H1 (cell line): ENCODE results near the gene RERGL. TPM values are rescaled to one million over a fixed set of nuclear protein-coding genes. Genes with fewer than 3 reads are reported as not detected.

ENCODE experiments used
- CTCF ChIA-PET: fragments of 300-600 bp; sonication (Branson Sonifier 250); formaldehyde crosslinking; loops from one replicate; lab custom pipeline; 2021; ENCODE audit not compliant: partially characterized antibody; lab: Charles Lee
- POLR2A ChIA-PET: fragments of 300-600 bp; sonication (Branson Sonifier 250); formaldehyde crosslinking; loops from one replicate; lab custom pipeline; 2021; ENCODE audit warnings: inconsistent platforms; ENCODE audit not compliant: partially characterized antibody; lab: Charles Lee
- DNase-seq, 2 experiments: peaks; one replicate each; pipeline versions ENCODE4 v3.0.0 to v3.0.0-alpha.2; 2010 to 2022; ENCODE audit warnings: low spot score in 2 of 2, low read depth in 1 of 2, mixed read lengths in 1 of 2
- FAIRE-seq: peaks from 2 replicates; lab custom pipeline; 2011; peaks lifted over from hg19 to GRCh38; lab: Jason Lieb, UNC
- H2AFZ ChIP-seq: 2 replicates; pipeline ENCODE4 v1.8.1; 2012; ENCODE audit warnings: low read length, inconsistent platforms
- H2AK5ac ChIP-seq: 2 replicates; pipeline ENCODE4 v1.6.1; 2013; ENCODE audit warnings: low read depth, low read length
- H2BK120ac ChIP-seq: replicated peaks from 2 replicates; pipeline ENCODE3; 2013; ENCODE audit warnings: low read depth, low read length, inconsistent platforms
- H2BK12ac ChIP-seq: 2 replicates; pipeline ENCODE4 v1.6.1; 2013; ENCODE audit warnings: low read depth, low read length
- H2BK15ac ChIP-seq: 2 replicates; pipeline ENCODE4 v1.6.1; 2013; ENCODE audit warnings: low read length
- H2BK20ac ChIP-seq: 2 replicates; pipeline ENCODE4 v1.6.1; 2013; ENCODE audit warnings: low read length
- H2BK5ac ChIP-seq: 2 replicates; pipeline ENCODE4 v1.6.1; 2013; ENCODE audit warnings: low read depth, low read length
- H3K14ac ChIP-seq: 2 replicates; pipeline ENCODE4 v1.6.1; 2013; ENCODE audit warnings: inconsistent platforms; ENCODE audit not compliant: insufficient read length
- H3K18ac ChIP-seq: 2 replicates; pipeline ENCODE4 v1.6.1; 2013; ENCODE audit warnings: low read length; ENCODE audit errors: extremely low read depth
- H3K23ac ChIP-seq: 2 replicates; pipeline ENCODE4 v1.6.1; 2013; ENCODE audit warnings: inconsistent platforms; ENCODE audit not compliant: insufficient read length
- H3K23me2 ChIP-seq: 2 replicates; pipeline ENCODE4 v1.6.1; 2013; ENCODE audit warnings: low read depth, low read length
- H3K27ac ChIP-seq: 2 replicates; pipeline ENCODE4 v1.6.1; 2011; ENCODE audit warnings: low read depth, low read length, inconsistent platforms
- H3K27me3 ChIP-seq, 4 experiments: replicated peaks in 1 of 4; 1 replicate in 1 of 4; 2 replicates in 3 of 4; pipeline versions ENCODE4 v1.6.1 to v1.8.1; 2011 to 2013; ENCODE audit warnings: low read length in 3 of 4, mild to moderate bottlenecking in 3 of 4, inconsistent platforms in 2 of 4, mixed read lengths in 2 of 4, moderate library complexity in 1 of 4; ENCODE audit not compliant: control insufficient read depth in 3 of 4, insufficient read depth in 3 of 4; ENCODE audit errors: extremely low read depth in 1 of 4
- H3K36me3 ChIP-seq, 4 experiments: 2 replicates each; pipeline versions ENCODE4 v1.6.1 to v1.8.1; 2011 to 2013; ENCODE audit warnings: mild to moderate bottlenecking in 4 of 4, low read length in 3 of 4, moderate library complexity in 2 of 4, control low read depth in 1 of 4, inconsistent platforms in 1 of 4; ENCODE audit not compliant: insufficient read depth in 4 of 4, control insufficient read depth in 2 of 4
- H3K4ac ChIP-seq: replicated peaks from 2 replicates; pipeline ENCODE3; 2013; ENCODE audit warnings: low read length, low read depth, mixed read lengths, inconsistent platforms; ENCODE audit not compliant: insufficient read length
- H3K4me1 ChIP-seq, 4 experiments: replicated peaks in 1 of 4; 1 replicate in 1 of 4; 2 replicates in 3 of 4; pipeline versions ENCODE4 v1.6.1 to v1.8.1; 2011 to 2013; ENCODE audit warnings: low read length in 3 of 4, inconsistent platforms in 2 of 4, mixed read lengths in 1 of 4; ENCODE audit not compliant: insufficient read depth in 4 of 4, control insufficient read depth in 3 of 4
- H3K4me2 ChIP-seq, 2 experiments: 2 replicates each; pipeline versions ENCODE4 v1.6.1 to v1.8.1; 2011 to 2013; ENCODE audit warnings: low read depth in 2 of 2, low read length in 2 of 2, control low read depth in 1 of 2, inconsistent platforms in 1 of 2, mild to moderate bottlenecking in 1 of 2; ENCODE audit not compliant: insufficient read depth in 1 of 2
- H3K4me3 ChIP-seq, 4 experiments: fragments of 200-600, 300-600 bp in 1 of 4; sonication (generic), shearing (Covaris generic), sonication (Bioruptor Twin) in 1 of 4; 2 replicates each; pipeline versions ENCODE4 v1.5.1 to v1.8.1; 2011 to 2016; ENCODE audit warnings: low read length in 4 of 4, low read depth in 3 of 4, control low read depth in 2 of 4, inconsistent platforms in 2 of 4, mild to moderate bottlenecking in 2 of 4, mixed read lengths in 1 of 4, moderate library complexity in 1 of 4; ENCODE audit not compliant: insufficient read depth in 2 of 4; ENCODE audit errors: extremely low read depth in 1 of 4
- H3K56ac ChIP-seq: replicated peaks from 2 replicates; pipeline ENCODE3; 2013; ENCODE audit warnings: low read depth, mild to moderate bottlenecking, mixed read lengths, low read length, inconsistent platforms; ENCODE audit not compliant: insufficient read length
- H3K79me1 ChIP-seq: 2 replicates; pipeline ENCODE4 v1.6.1; 2013; ENCODE audit warnings: low read depth, low read length, control low read depth
- H3K79me2 ChIP-seq, 2 experiments: 2 replicates each; pipeline versions ENCODE4 v1.6.1 to v1.8.1; 2012 to 2013; ENCODE audit warnings: low read length in 2 of 2, mild to moderate bottlenecking in 2 of 2, inconsistent platforms in 1 of 2; ENCODE audit not compliant: insufficient read depth in 2 of 2, control insufficient read depth in 1 of 2
- H3K9ac ChIP-seq, 4 experiments: replicated peaks in 1 of 4; 1 replicate in 1 of 4; 2 replicates in 3 of 4; pipeline versions ENCODE4 v1.6.1 to v1.8.1; 2011 to 2013; ENCODE audit warnings: low read depth in 3 of 4, low read length in 3 of 4, control low read depth in 2 of 4, mild to moderate bottlenecking in 2 of 4, moderate library complexity in 2 of 4, inconsistent platforms in 1 of 4; ENCODE audit errors: extremely low read depth in 1 of 4
- H3K9me3 ChIP-seq, 2 experiments: 2 replicates each; pipeline versions ENCODE4 v1.6.1 to v1.8.1; 2012 to 2013; ENCODE audit warnings: mild to moderate bottlenecking in 2 of 2, moderate library complexity in 2 of 2, control low read depth in 1 of 2, inconsistent platforms in 1 of 2, low read depth in 1 of 2, low read length in 1 of 2, mixed read lengths in 1 of 2; ENCODE audit not compliant: insufficient read depth in 2 of 2
- H4K20me1 ChIP-seq, 2 experiments: replicated peaks in 1 of 2; 2 replicates each; pipeline versions ENCODE3 to v1.8.1; 2011 to 2013; ENCODE audit warnings: inconsistent platforms in 2 of 2, low read length in 2 of 2, mild to moderate bottlenecking in 1 of 2; ENCODE audit not compliant: insufficient read depth in 2 of 2, control insufficient read depth in 1 of 2
- H4K5ac ChIP-seq: 2 replicates; pipeline ENCODE4 v1.6.1; 2013; ENCODE audit warnings: low read length, low read depth, mixed read lengths, inconsistent platforms; ENCODE audit not compliant: insufficient read length
- H4K8ac ChIP-seq: 2 replicates; pipeline ENCODE4 v1.8.0; 2013; ENCODE audit warnings: mild to moderate bottlenecking, moderate library complexity, low read length, inconsistent platforms; ENCODE audit not compliant: insufficient read depth; ENCODE audit errors: extremely low read depth
- H4K91ac ChIP-seq: replicated peaks from 2 replicates; pipeline ENCODE3; 2013; ENCODE audit warnings: low read length, mixed read lengths, inconsistent platforms; ENCODE audit not compliant: insufficient read length
- JUND ChIP-seq: IDR thresholded peaks from 2 replicates; pipeline ENCODE4 v1.6.1; 2011; ENCODE audit warnings: mild to moderate bottlenecking, improper control_type of control experiment, low read length
- RAD21 ChIP-seq, 2 experiments: IDR thresholded peaks in 1 of 2; conservative IDR thresholded peaks in 1 of 2; 2 replicates each; pipeline ENCODE4 v1.6.1; 2011; ENCODE audit warnings: low read depth in 2 of 2, low read length in 2 of 2, improper control_type of control experiment in 1 of 2, inconsistent platforms in 1 of 2, mild to moderate bottlenecking in 1 of 2, moderate library complexity in 1 of 2
- SIN3A ChIP-seq, 2 experiments: IDR thresholded peaks in 1 of 2; conservative IDR thresholded peaks in 1 of 2; 2 replicates each; pipeline ENCODE4 v1.6.1; 2011 to 2012; ENCODE audit warnings: low read length in 2 of 2, improper control_type of control experiment in 1 of 2, low read depth in 1 of 2, mild to moderate bottlenecking in 1 of 2
- SP2 ChIP-seq: IDR thresholded peaks from 2 replicates; pipeline ENCODE4 v1.6.1; 2012; ENCODE audit warnings: mild to moderate bottlenecking, low read length, inconsistent platforms
- SP4 ChIP-seq: IDR thresholded peaks from 2 replicates; pipeline ENCODE4 v1.6.1; 2012; ENCODE audit warnings: low read length, inconsistent platforms
- TEAD4 ChIP-seq: IDR thresholded peaks from 2 replicates; pipeline ENCODE4 v1.6.1; 2012; ENCODE audit warnings: low read depth, low read length, inconsistent platforms, mixed read lengths
- WGBS, 2 experiments: shearing (Covaris generic) in 1 of 2; methylation state at CpG; one replicate each; pipeline versions ENCODE4 v1.1.6 to v1.1.7; 2013 to 2015; ENCODE audit warnings: low lambda C conversion rate in 2 of 2, mixed read lengths in 2 of 2, inconsistent platforms in 1 of 2, low coverage in 1 of 2, missing lambda C conversion rate in 1 of 2; ENCODE audit not compliant: insufficient replicate concordance in 2 of 2, insufficient coverage in 1 of 2, insufficient read length in 1 of 2; ENCODE audit errors: extremely low coverage in 1 of 2, missing lambda C conversion rate in 1 of 2; 5-methylcytosine and 5-hydroxymethylcytosine counted together
- polyA plus RNA-seq, 7 experiments: library from polyadenylated mRNA; depleted of rRNA in 3 of 7; stranded (reverse) in 5 of 7; unstranded in 2 of 7; fragments of >200 nt in 5 of 7; fragments of 200-250 nt in 2 of 7; gene quantifications; 1 replicate in 5 of 7; 2 replicates in 1 of 7; 4 replicates in 1 of 7; pipeline versions ENCODE4 v1.2.1 to v1.2.3, GENCODE V29; 2011 to 2013; ENCODE audit warnings: missing spikeins in 2 of 7, mixed read lengths in 2 of 7
- total RNA-seq: library from RNA; stranded (reverse); fragmentation: NEBNext Ultra II Directional; extraction: Animal tissue kit (Norgen Biotek cat#: 25700); gene quantifications from 2 replicates; pipeline ENCODE4 v1.2.1, GENCODE V29; 2021

RERGL gene
- total and polyA plus RNA-seq, 2 of the 8 experiments (the other 6 are each of a cell fraction or from before 2014, with no cell fraction given): not detected

- POLR2A ChIA-PET: no interaction called here
- CTCF ChIA-PET: interaction anchor here (0.5 to 0.6 kb wide), 2 partner anchors 1619 to 1950 kb away, joined by 3 read pairs; no protein-coding TSS in a partner anchor
Observed at GRCh38 chr12:18071336-18071735, 18.7 kb downstream of the RERGL start.

More at GRCh38 chr12:18071336-18071735, 18.7 kb downstream of the RERGL start:
- H3K27me3 ChIP-seq: no peaks in the 10 kb centered on the region
- no peaks in the 10 kb centered on the region for H3K9me3 ChIP-seq
- no peak overlapping the region for H3K4ac ChIP-seq
- FAIRE-seq (no peak), DNase-seq (no peak)
- no peak overlapping the region for H2BK5ac ChIP-seq
- no peak overlapping the region for H2AFZ ChIP-seq
- H4K5ac ChIP-seq: no peak overlapping the region
- H4K8ac ChIP-seq: no peak overlapping the region
- no peaks in the 10 kb centered on the region for H3K23me2 ChIP-seq
- TF ChIP-seq SP2: no peak
- TF ChIP-seq SIN3A (conservative IDR thresholded peaks at IDR 0.05 in 1 of 2, IDR thresholded peaks at IDR 0.05 in 1 of 2; ENCODE audit: low read depth in 1 of 2, low read length in 2 of 2): no peak
- TF ChIP-seq TEAD4: no peak
- no peak for TF ChIP-seq JUND
- no peak for TF ChIP-seq RAD21 (IDR thresholded peaks at IDR 0.05 in 1 of 2, conservative IDR thresholded peaks at IDR 0.05 in 1 of 2; ENCODE audit: low read depth in 2 of 2, low read length in 2 of 2)
- no peak for TF ChIP-seq SP4
- H2BK20ac ChIP-seq: no peak overlapping the region
- 92% methylated on average over 4 of the region's 4 CpGs; no CpG with 5 or more reads in 1 of the 2 experiments for WGBS, 2 experiments
- H4K91ac ChIP-seq: no peak overlapping the region
- H3K27ac ChIP-seq: no peak overlapping the region
- no peaks in the 10 kb centered on the region for H3K36me3 ChIP-seq
- no peak overlapping the region for H2BK15ac ChIP-seq
- no peak overlapping the region for H2BK12ac ChIP-seq
- no peak overlapping the region for H2AK5ac ChIP-seq
- H3K56ac ChIP-seq: no peak overlapping the region
- H3K79me1 ChIP-seq: no peaks in the 10 kb centered on the region
- no peaks in the 10 kb centered on the region for H4K20me1 ChIP-seq
- H3K79me2 ChIP-seq: no peaks in the 10 kb centered on the region
- H3K23ac ChIP-seq: no peak overlapping the region
- no peak overlapping the region for H3K14ac ChIP-seq
- no peak overlapping the region for H2BK120ac ChIP-seq
- no peak overlapping the region for H3K4me3 ChIP-seq
- no peak overlapping the region for H3K18ac ChIP-seq
- no peak overlapping the region for H3K9ac ChIP-seq
- H3K4me2 ChIP-seq: no peak overlapping the region
- peaks cover 0 to 6% (median 2%) of the 10 kb centered on the region in 4 experiments; a peak in 2 of 7 replicates for H3K4me1 ChIP-seq
